ENCODE measurements around the gene THADA.

THADA gene

DNA sequence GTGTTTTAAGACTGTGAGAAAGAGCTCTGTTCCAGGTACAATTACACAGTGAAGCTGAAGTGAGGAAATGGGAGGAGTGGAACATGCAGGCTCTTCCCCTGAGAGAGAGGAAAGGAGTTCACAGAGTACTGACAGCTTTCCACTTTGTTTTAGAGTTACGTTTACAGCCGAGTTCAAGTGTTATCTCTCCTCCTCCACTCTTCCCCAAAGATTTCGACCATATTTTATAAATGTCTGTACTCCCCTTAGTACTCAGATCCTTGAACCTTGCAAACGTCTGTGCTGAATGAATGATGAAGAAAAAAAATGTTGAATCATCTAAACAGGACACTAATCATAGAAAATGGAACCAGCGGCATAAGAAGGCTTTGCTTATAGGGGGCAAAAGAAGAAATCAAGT, 121.6 kb downstream of the THADA start:
- Histone ChIP-seq H3K9ac (no peak overlapping the region), H3K27ac (no peak overlapping the region), H2AFZ (ENCODE audit: low read depth) (no peak overlapping the region), H3K27me3 (ENCODE audit: insufficient read depth, low read depth) (no peaks in the 10 kb centered on the region), H4K20me1 (ENCODE audit: insufficient read depth) (no peaks in the 10 kb centered on the region), H3K4me3 (IDR thresholded peaks at IDR 0.05; ENCODE audit: insufficient read depth, low read depth, low read length) (no peak overlapping the region), H3K4me2 (no peak overlapping the region), H3K36me3 (ENCODE audit: insufficient read depth) (0 out of 2 replicates have a peak, but pooled peaks cover 3% of the 10 kb centered on the region), H3K4me1 (ENCODE audit: low read depth, poor library complexity, severe bottlenecking) (peaks cover 29% of the 10 kb centered on the region), H3K79me2 (ENCODE audit: insufficient read depth, low read depth) (no peaks in the 10 kb centered on the region)
- TF ChIP-seq, protein P1, sequence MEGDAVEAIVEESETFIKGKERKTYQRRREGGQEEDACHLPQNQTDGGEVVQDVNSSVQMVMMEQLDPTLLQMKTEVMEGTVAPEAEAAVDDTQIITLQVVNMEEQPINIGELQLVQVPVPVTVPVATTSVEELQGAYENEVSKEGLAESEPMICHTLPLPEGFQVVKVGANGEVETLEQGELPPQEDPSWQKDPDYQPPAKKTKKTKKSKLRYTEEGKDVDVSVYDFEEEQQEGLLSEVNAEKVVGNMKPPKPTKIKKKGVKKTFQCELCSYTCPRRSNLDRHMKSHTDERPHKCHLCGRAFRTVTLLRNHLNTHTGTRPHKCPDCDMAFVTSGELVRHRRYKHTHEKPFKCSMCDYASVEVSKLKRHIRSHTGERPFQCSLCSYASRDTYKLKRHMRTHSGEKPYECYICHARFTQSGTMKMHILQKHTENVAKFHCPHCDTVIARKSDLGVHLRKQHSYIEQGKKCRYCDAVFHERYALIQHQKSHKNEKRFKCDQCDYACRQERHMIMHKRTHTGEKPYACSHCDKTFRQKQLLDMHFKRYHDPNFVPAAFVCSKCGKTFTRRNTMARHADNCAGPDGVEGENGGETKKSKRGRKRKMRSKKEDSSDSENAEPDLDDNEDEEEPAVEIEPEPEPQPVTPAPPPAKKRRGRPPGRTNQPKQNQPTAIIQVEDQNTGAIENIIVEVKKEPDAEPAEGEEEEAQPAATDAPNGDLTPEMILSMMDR (conservative IDR thresholded peaks at IDR 0.05; ENCODE audit: low read depth, low read length): no peak

GRCh38 chr2:43473767-43474166, 122.1 kb downstream of the THADA start:
- H3K27ac ChIP-seq: no peak overlapping the region
- no peak overlapping the region for H3K4me2 ChIP-seq
- H3K36me3 ChIP-seq (ENCODE audit: insufficient read depth): 0 out of 2 replicates have a peak, but pooled peaks cover 3% of the 10 kb centered on the region
- H3K4me1 ChIP-seq (ENCODE audit: low read depth, poor library complexity, severe bottlenecking): peaks cover 24% of the 10 kb centered on the region
- H3K4me3 ChIP-seq (IDR thresholded peaks at IDR 0.05; ENCODE audit: insufficient read depth, low read depth, low read length): no peak overlapping the region
- TF ChIP-seq, protein P1 (conservative IDR thresholded peaks at IDR 0.05; ENCODE audit: low read depth, low read length): no peak
- H2AFZ ChIP-seq (ENCODE audit: low read depth): no peak overlapping the region
- H3K9ac ChIP-seq: no peak overlapping the region
- H4K20me1 ChIP-seq (ENCODE audit: insufficient read depth): no peaks in the 10 kb centered on the region
- H3K79me2 ChIP-seq (ENCODE audit: insufficient read depth, low read depth): no peaks in the 10 kb centered on the region
- no peaks in the 10 kb centered on the region for H3K27me3 ChIP-seq (ENCODE audit: insufficient read depth, low read depth)

GRCh38 chr2:43472527-43473194, 123.2 kb downstream of the THADA start:
- Histone ChIP-seq H3K36me3 (ENCODE audit: insufficient read depth) (0 out of 2 replicates have a peak, but pooled peaks cover 3% of the 10 kb centered on the region), H3K4me2 (no peak overlapping the region), H3K79me2 (ENCODE audit: insufficient read depth, low read depth) (no peaks in the 10 kb centered on the region), H3K9ac (no peak overlapping the region), H3K27me3 (ENCODE audit: insufficient read depth, low read depth) (no peaks in the 10 kb centered on the region), H2AFZ (ENCODE audit: low read depth) (no peak overlapping the region), H3K4me1 (ENCODE audit: low read depth, poor library complexity, severe bottlenecking) (peaks cover 13% of the 10 kb centered on the region), H3K27ac (no peak overlapping the region), H3K4me3 (IDR thresholded peaks at IDR 0.05; ENCODE audit: insufficient read depth, low read depth, low read length) (no peak overlapping the region), H4K20me1 (ENCODE audit: insufficient read depth) (no peaks in the 10 kb centered on the region)
- TF ChIP-seq, protein P1 (conservative IDR thresholded peaks at IDR 0.05; ENCODE audit: low read depth, low read length): no peak

DNA sequence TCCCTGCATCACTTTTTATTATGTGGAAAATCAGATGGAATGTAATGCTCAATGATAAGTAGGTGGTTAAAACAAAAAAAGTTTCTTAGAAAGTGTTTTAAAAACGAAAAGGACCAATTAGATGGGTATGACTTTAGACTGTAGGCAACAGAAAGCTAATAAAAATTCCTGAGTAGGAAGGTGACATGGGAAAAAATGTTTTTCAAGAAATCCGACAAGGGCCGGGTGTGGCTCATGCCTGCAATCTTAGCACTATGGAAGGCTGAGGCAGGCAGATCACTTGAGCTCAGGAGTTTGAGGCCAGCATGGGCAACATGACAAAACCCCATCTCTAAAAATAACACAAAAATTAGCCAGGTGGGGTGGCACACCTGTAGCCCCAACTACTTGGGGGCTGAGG, 126.1 kb downstream of the THADA start:
- Histone ChIP-seq H3K4me2 (no peak overlapping the region), H3K9ac (no peak overlapping the region), H4K20me1 (ENCODE audit: insufficient read depth) (no peaks in the 10 kb centered on the region), H3K27me3 (ENCODE audit: insufficient read depth, low read depth) (no peaks in the 10 kb centered on the region), H3K36me3 (ENCODE audit: insufficient read depth) (0 out of 2 replicates have a peak, but pooled peaks cover 3% of the 10 kb centered on the region), H3K27ac (no peak overlapping the region), H3K79me2 (ENCODE audit: insufficient read depth, low read depth) (no peaks in the 10 kb centered on the region), H2AFZ (ENCODE audit: low read depth) (no peak overlapping the region), H3K4me1 (ENCODE audit: low read depth, poor library complexity, severe bottlenecking) (peaks cover 6% of the 10 kb centered on the region), H3K4me3 (IDR thresholded peaks at IDR 0.05; ENCODE audit: insufficient read depth, low read depth, low read length) (no peak overlapping the region)
- TF ChIP-seq, protein P1 (conservative IDR thresholded peaks at IDR 0.05; ENCODE audit: low read depth, low read length): no peak

Measured in KMS-11 (cell line).